Measurements from ENCODE around the gene SCD5.

The SCD5 gene

DNA sequence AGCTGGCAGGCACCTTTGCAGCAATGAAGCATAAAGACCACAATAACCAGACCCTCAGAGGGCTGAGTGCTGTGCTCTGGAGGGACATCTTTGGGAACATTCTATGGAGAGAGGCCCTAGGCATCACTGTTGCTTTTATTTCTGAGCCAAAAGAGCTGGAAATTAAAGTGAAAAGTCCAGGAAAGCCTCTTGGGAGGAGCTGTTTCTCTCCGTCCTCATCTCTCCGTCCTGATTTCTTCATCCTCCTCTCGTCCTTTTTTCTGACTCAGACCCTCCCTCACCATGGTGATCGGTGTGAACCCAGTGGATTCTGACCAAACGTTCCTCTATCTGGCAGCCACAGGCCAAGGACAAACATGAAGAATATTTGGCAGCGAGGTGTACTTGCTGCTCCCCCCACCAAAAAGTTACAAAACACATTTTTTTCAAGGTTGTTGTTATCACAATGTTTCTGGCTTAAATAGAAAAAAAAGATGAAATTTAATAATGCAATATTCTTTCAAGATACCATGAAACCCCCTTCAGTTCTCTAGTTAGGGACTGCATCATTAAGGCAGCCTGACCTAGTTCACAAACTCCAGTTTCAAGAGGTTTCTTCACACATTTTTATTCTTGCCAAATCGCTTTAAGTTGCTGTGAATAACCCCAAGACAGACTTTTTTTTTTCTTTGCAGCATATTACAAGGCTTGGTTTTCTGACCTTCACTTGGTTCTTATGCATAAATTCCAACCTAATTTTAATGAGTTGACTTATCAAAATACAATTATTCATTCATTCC, 80.2 kb downstream of the SCD5 start:
- no peak for DNase-seq

DNA sequence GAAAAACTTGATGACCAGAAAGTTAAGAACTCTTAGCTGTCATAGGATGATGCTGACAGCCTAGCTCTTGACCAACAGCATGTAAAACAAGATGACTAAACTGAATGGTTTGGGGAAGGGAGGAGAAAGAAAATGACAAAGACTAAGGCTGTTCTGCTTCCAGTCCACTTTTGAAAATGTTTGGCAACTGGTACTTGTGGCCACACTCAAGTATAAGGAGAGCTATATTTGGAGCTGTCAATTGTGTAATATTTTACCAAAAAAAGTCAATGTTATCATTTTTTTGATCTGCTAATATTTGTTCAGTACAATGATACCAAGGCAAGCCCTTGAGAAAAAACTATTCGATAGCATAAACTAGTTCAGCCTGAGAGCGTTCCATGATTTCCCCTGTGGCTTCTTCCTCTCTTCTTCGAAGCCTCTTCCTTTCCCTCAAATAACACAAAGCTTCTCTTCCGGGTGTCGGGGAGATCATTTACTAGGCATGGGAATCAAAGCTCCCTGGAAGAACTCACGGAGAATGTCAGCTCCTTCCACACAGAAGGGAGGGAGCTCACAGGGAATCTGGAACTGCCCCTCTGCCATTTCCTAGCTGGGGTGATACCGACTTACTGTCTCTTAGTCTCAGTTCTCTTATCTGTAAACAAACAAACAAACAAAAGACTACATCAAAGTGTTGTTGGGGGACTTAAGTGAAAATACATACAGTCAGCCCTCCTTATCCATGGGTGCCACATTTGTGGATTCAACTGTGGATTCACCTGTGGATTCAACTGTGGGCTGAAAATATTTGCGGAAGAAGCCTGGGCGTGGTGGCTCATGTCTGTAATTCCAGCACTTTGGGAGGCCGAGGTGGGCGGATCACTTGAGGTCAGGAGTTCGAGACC, 82.6 kb downstream of the SCD5 start:
- no peak for DNase-seq

DNA sequence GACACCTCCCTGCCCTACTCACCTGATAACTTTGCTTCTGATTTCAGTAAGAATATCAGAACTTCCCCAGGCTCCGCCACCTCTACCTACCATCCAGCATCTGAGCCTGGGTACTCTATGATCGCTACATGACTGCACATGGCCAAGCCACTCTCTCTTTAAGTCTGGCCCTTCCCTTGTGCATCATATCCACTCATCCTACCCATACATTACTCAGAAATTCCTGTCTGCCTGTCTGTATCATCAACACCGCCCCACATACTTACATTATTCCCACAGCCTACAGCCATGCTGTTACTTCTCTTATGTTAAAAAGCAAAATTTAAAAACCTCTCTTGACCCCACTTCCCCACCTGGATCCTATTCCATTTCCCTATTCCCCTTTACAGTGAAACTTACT, 84.7 kb downstream of the SCD5 start:
- no peak for DNase-seq

DNA sequence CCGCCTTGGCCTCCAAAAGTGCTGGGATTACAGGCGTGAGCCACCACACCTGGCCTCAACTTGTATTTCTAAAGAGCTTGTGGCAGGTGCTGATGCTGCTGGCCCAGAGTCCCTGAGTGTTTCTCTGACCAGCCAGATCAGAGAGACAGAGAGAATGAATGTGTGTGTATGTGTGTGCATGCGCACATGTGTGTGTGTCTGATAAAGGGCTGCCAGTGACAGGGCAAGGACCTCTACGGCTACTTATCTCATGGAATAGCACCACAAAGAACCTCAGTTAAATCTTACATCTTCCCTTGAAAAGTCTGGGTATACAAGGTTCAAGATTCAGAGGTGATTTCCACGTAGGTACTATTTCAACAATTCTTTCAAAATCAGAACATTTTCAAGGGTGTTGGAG, 86.0 kb downstream of the SCD5 start:
- DNase-seq, result no peak

DNA sequence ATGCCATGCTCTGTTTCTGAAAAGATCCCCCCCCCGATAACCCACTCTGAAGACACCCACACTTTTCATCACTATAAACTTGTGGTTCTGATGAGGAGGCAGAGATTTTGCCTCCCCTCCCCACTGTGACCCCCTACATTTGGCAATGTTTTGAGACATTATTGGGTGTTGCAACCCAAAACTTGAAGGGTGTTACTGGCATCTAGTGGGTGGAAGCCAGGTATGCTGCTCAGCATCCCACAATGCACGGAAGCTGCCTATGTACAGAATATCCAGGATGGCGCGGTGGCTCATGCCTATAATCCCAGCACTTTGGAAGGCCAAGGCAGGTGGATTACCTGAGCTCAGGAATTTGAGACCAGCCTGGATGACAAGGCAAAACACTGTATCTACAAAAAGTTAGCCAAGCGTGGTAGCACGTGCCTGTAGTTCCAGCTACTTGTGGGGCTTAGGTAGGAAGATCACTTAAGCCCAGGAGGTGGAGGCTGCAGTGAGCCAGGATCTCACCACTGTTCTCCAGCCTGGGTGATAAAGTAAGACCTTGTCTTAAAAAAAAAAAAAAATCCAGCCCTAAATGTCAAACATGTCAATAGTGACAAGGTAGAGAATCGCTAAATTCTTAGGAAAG, 87.3 kb downstream of the SCD5 start:
- no peak for DNase-seq

DNA sequence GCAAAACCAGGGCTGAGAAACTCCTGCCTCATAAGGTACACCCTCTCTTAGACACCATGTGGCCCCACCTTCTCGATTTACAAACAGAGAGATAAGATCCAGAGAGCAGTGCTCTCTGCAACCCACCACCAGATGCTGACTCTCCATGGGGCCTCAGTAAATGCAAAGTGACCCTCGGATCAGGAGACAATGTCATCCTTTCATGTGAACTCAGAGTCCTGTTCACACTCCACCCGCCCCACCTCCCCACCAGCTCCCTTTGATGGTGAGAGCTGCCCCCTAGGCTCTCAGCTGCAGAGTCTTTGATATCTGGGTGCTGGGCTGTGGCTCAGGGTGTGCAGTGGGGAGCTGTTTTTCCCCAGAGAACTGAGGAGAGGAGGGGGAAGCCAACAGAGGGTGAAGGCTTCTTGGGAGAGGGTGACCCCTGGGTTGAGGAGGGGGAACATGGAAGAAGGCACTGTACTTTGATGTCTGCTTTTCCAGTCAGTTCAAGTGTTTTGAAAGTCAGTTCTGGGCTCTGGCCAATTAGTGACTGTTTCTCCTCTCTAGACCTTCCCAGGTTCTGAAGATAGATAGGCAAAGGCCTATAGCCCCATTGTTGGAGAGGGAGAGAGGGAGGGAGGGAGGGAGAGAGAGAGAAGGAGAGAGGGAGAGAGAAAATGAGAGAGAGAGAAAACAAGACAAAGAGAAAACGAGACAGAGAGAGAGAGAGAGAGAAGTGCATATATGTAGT, 88.2 kb downstream of the SCD5 start:
- DNase-seq, result peak; percentile 65

DNA sequence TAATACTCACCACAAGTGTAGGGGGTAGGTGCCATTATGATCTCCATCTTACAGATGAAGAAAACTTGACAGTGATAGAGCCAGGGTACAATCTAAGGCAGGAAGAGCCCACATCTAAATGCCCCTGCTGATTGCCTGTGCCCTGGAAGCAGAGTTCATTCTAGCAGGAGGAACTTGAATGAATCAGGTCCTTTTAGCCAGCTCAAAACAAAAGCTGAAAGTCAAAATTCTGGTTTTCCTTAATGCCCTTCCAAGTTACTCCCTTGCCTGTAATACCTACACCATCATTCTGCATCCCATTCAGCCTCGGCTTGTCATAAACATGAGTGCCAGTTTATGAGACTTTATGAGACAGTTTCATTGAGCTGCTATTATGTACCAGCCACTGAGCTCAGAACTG, 89.6 kb downstream of the SCD5 start:
- no peak for DNase-seq

DNA sequence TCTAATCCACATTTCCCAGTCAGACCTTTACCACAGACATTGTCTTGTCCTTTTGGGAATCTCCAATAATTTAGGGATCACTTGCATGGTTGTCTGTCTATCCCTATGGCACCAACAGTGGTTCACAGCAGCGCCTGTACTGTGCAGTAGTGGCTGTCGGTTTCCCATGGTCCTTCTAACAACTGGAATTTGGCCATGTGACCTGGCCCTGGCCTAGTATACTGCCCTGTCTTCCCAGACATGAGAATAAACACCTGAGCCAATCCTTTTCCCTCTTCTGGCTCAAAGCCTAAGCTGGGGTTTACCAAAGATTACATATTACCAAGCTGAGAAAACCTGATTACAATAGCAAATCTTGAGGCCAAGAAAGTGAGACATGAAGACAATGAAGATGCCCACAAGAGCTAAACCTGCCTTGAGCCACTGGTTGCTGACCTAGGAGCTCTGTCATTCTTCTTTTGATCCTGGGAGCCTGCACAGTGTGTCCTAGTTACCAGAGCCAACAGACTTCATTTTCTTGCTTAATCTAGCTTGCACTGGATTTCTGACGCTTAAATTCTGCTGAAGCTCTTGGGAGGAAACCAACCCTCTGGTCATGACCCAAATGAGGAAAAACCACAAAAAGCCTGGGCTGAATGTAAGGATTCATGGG, 92.1 kb downstream of the SCD5 start:
- DNase-seq, result no peak

DNA sequence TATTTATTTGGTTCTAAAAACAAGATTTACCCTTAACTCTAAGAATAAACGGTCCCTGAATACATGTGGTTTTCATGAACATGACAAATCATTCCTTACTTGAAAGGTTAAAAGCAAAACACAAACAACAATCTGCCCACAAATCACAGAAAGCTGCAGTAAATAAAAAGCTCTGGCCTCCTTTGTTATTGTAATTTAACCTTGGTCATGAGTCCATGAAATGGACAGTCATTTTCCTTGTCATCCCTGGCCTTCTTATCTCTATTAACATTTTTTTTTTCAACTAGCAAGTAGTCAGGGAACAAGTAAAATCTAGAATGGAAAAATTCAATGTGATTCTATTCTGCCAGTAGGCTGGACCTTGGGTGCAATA, 92.7 kb downstream of the SCD5 start:
- DNase-seq, result no peak

DNA sequence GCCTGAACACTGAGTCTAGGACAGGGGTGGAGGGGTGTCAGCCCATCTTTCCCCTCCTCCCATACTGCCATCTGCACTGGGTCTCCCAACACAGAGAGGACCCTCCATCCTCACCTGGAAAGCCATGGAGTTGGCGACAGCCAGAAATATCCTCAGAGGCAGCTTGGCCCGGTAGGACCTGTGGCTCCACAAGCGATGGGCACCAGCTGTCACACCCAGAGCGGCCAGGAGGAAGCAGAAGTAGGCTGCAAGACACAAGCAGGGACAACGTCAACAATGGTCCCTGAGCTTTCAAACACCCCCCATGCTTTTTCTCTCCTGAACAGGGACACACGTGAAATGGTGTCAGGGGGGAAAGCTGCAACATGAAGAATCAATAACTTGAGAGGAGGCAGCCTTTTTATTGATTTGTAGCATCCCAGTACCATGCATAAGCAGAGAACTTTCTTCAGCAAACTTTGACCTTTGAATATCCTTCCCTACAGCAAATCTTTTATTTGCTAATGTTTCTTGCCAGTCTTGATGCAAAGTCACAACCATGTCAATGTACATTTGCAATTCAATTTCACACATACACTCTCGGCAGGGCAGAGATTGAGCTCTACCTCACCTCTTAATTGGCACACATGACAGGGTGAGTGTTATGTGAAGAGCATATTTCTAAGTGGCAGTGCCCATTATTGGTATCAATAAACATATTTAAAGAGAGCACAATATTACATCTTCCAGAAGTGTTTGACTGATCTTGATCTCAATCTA, 93.2 kb downstream of the SCD5 start:
- DNase-seq, result no peak

DNA sequence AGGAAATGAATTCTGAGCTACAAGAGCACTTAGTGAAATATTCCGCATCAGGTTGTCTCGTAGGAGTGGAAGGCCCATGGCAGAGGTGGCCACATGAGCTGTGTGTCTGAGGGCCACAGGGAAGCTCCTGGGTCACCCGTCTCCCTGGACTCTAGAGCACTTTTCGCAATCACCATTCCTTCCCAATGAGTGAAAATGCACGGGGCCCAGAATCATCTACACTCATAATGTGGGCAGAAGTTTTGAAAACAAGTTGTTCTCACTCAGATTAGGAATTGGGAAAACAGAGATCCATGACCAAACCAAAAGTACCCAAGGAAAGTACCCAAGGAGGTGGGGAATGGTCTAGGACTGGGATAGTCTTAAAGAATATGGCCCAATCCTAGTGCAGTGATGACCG, 94.4 kb downstream of the SCD5 start:
- DNase-seq, result no peak

DNA sequence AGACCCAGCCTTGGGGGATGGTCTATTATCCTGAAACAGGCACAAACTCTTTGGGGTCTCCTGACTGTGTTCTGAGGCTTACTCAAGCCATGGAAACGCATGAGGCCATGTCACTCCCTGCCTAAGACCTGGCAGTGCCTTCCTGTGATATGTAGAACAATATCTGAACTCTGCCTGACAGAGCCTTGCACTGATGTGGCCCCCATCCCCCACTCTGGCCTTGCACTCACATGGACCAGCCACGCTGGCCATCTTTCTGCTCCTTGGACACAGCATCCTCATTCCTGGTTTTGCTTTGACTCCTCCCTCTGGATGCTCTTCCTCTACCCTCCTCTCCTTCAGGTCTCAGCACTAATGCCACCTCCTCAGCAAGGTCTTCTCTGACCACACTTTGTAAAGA, 100.2 kb downstream of the SCD5 start:
- no peak for DNase-seq

DNA sequence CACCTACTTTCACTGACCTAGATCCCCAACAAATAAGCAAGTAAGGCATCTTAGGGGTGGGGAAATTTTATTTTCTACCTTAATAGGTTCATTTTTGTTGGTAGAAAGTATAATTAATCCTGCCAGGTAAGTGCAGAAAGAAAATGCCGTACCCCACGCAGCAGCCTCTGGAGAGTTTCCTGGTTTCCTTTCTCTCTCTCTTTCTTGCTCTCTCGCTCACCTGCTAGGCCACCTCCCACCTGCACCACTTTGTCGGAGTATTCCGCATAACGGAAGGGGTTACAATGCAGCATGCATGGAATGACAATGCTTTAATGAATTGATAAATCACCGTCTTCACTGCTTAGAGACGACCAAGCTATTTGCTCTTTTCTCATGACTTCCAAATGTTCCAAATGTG, 101.0 kb downstream of the SCD5 start:
- DNase-seq, result no peak

DNA sequence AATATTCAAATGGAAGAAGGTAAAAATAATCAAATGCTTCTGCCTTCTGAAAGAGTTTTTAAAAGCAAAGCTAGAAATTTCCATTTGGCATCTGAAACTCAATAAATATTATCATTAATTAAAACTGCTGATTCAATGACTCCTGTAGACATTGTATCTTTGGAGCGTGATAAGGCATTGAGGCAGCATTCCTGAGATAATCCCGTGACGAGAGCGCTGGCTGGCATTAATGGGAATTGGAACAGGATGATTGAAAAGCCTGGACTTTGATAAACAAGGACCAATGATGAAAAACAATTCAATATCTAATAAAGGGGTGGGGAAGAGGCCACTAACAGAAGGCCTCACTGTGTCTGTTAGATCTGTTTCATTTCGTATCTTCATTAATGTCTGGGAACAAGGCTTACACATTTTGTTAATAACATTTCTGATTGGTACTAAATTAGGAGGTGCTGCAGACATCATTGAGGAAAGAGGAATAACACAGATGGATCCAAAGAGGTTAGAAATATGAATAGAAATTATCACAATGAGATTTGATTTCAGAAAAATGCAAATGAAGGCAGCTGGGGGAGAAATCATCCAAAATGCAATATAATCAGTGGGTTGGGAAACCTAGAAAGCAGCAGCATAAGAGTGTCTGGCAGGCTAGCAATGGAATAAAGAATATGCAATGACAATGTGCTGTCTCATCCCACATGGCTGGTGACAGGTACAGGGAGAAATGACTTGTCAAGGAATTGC, 102.3 kb downstream of the SCD5 start:
- DNase-seq, result no peak

DNA sequence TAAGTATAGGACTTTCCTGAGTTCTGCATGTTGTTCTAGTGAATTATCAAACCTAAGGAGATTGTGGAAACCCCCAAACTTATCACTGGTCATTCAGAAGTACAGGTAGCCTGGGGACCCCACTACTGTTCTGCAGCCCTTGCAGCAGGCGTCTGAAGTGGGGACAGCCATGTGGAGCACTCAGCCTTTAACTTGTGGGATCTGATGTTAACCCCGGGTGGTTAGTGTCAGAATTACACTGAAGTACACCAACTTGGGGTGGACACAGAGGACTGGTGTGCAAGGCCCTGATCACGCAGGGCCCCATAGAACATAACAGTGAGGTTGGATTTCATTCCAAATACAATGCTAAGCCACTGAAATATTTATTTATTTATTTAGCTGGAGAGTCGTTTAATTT, 103.7 kb downstream of the SCD5 start:
- DNase-seq, result no peak

DNA sequence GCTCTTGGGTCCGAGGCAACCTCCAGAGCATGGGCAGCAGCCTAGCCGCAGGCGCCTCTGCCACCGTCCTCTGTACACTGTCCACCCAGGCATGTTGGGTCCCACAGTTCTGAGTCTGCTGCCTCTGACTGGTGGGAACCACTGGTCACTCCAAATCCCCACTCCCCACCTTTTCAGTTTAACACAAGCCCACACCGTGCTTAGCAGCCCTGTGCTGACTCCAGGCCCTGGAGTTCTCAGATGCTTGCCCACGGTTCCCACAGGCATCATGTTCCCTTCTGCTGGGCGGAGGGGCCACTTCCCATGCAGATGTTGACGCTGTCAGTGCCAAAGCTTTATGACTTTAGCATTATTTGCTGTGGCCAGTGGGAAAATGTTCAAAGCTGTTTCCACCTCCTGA, 104.5 kb downstream of the SCD5 start:
- DNase-seq, result no peak

DNA sequence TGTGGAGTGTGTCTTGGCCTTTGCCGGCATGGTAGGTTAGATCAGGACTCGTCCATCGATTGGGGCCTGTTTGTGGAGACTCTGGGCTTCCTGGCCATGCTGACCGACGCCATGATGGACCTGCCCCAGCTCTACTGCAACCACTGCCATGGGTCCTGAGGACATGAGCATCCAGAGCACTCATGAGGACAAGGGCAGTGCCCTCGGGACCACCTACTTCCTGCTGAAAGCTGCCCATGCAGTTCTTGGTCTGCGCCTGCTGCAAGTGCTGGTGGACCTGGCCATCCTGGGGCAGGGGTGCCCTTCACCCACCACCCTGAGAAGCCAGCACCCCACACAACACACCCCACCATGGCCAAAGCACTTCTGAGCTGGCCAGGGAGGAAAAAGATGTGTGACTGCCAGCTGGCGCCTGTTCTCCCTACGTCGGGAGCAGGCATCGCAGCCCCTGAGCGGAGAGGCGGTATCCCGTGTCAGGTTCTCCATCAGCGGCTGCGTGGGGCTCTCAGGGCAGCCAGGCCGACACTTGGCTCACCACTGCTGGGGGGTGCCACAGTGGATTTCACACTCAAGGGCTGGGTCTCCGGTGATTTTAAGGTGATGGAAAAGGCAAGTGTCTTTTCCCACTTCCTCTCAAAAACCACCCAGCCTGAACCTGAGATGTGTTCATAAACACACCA, 106.4 kb downstream of the SCD5 start:
- no peak for DNase-seq

DNA sequence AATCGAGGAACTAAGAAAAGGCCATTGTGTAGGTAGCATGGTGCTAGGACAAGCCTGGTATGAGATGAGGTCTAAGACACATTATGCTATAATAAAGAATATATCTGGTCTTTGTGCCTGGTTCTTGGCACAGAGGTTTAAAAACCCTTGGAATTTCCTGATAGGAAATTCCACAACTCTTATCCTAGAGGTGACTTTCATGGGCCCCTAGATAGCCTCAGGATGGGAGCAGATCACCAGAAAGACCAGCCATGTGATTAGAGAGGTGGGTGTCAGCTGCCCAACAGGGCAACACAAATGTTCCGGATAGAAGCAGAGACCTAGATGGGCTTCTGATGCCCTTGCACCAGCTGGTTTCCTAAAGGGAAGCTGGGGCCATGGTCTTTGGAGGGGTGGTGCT, 107.2 kb downstream of the SCD5 start:
- no peak for DNase-seq

DNA sequence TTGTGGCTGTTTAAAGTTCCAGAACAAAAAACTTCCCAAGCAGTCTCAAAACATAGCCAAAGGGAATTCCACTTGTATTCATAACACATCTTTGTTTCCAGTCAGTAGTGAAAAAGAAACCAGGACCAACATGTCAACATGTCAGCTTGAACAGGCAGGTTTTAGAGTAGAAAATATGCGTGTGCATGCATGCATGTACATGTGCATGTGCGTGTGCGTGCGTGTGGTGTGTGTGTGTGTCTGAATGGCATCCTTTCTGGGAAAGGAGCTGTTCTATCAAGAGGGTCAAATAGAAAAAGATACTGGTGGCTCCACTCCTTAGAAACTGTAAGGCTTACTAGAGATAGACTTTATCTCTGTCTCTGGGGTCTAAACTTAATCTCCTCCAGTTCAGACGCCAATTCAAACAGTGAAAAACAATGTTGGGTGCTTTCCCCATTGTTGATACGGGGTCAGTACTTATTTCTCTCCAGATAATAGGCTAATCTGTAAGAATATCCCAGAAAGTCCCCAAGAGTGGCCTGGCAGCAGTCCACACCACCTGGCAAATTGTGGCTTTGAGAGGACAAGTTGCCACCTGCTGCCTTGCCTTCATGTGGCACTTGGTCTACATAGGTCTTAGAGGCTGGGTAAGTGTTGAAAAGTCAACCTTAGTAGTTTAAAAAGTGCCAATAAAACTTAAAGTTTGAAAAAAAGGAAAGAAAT, 110.4 kb downstream of the SCD5 start:
- no peak for DNase-seq

DNA sequence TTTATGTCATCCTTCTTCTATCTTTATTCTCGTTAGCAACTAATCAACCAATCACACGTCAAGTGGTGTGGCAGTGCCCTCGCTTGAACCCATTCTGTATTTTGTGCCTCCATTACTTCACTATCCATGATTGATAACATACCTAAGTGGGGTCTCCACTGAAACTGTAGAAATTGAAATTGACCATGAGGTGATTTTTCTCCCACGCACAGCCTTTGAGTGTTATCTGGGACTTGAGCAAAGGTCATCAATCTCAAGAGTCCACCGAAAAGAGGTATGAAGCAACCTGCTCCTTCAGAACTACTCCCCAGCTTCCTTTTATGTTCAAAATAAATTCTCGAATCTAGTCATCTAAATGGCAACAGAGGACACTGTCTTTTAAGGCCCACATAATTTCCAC, 111.1 kb downstream of the SCD5 start:
- no peak for DNase-seq

Data from DMS 273 treated with DMSO at 0.1 percent for 48 hours (cell line).